Measurements from ENCODE around the gene AKR1E2.

The AKR1E2 gene

DNA sequence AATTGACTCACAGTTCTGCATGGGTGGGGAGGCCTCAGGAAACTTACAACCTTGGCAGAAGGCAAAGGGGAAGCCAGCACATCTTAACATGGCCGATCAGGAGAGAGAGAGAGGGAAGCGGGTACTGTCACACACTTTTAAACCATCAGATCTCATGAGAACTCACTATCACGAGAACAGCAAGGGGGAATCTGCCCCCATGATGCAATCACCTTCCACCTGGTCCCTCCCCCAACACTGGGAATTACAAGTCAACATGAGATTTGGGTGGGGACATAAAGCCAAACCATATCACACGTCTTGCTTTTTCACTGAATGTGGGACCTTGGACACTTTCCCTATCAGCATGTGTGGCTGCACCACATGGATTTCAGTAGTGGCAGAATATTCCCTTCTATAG is 9.0 kb upstream of the AKR1E2 start:
- Histone ChIP-seq H3K27ac (no peak overlapping the region), H3K36me3 (replicated peaks) (no peaks in the 10 kb centered on the region), H3K4me3 (ENCODE audit: low read depth, low read length) (no peak overlapping the region), H3K27me3 (replicated peaks) (no peaks in the 10 kb centered on the region)
- in situ Hi-C loops (cut with HindIII; ENCODE audit: low pct_ligation_motif_present, low sequenced_read_pairs), result no loop called here
- no peak for DNase-seq
- TF ChIP-seq, protein P1, sequence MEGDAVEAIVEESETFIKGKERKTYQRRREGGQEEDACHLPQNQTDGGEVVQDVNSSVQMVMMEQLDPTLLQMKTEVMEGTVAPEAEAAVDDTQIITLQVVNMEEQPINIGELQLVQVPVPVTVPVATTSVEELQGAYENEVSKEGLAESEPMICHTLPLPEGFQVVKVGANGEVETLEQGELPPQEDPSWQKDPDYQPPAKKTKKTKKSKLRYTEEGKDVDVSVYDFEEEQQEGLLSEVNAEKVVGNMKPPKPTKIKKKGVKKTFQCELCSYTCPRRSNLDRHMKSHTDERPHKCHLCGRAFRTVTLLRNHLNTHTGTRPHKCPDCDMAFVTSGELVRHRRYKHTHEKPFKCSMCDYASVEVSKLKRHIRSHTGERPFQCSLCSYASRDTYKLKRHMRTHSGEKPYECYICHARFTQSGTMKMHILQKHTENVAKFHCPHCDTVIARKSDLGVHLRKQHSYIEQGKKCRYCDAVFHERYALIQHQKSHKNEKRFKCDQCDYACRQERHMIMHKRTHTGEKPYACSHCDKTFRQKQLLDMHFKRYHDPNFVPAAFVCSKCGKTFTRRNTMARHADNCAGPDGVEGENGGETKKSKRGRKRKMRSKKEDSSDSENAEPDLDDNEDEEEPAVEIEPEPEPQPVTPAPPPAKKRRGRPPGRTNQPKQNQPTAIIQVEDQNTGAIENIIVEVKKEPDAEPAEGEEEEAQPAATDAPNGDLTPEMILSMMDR (IDR thresholded peaks at IDR 0.05; ENCODE audit: low read depth, low read length, missing control alignments), result no peak

DNA sequence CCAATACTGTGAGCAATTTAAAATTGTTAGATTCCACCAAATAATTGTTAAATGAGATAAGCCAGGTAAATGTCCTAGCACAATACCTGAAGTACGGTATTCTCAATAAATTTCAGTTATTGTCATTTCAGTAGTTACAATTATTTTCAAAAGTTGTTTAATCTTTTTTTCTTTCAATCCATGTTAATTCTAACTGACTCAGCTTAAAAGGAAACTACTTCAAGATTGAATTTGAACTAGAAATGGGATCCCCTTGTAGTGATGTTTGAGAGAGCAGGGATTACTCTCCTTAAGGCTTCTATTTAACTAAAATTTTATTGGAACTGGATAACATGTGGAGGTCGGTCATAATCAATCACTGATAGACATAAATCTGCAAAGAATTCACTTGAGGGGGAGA is 6.9 kb upstream of the AKR1E2 start:
- in situ Hi-C loops (cut with HindIII; ENCODE audit: low pct_ligation_motif_present, low sequenced_read_pairs), result no loop called here
- Histone ChIP-seq H3K36me3 (replicated peaks) (no peaks in the 10 kb centered on the region), H3K27ac (no peak overlapping the region), H3K4me3 (ENCODE audit: low read depth, low read length) (no peak overlapping the region), H3K27me3 (replicated peaks) (no peaks in the 10 kb centered on the region)
- DNase-seq, result no peak
- TF ChIP-seq, protein P1 (IDR thresholded peaks at IDR 0.05; ENCODE audit: low read depth, low read length, missing control alignments), result no peak

DNA sequence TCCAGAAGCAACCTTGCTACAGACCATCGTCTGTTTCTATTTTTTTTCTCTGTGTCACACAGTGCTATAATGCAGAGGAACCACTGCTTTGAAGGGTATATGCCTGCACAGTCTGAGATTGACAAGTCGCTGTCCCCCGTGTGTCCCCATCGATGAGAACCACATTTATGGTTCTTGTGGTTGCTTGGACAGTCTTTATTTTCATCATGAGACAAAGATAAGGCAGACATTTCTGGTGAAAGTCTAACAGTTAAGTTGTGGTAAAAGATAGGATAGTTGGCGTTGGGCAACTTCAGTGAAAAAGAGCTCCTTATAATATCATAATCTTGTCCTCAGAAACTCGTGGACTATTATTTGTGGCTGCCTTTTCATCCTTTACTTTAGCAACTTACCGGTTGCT is 6.3 kb upstream of the AKR1E2 start:
- no peak for DNase-seq
- in situ Hi-C loops (cut with HindIII; ENCODE audit: low pct_ligation_motif_present, low sequenced_read_pairs), result no loop called here
- no peak overlapping the region for H3K27ac ChIP-seq
- H3K36me3 ChIP-seq (replicated peaks), result no peaks in the 10 kb centered on the region
- no peak overlapping the region for H3K4me3 ChIP-seq (ENCODE audit: low read depth, low read length)
- no peaks in the 10 kb centered on the region for H3K27me3 ChIP-seq (replicated peaks)
- TF ChIP-seq, protein P1 (IDR thresholded peaks at IDR 0.05; ENCODE audit: low read depth, low read length, missing control alignments), result no peak

DNA sequence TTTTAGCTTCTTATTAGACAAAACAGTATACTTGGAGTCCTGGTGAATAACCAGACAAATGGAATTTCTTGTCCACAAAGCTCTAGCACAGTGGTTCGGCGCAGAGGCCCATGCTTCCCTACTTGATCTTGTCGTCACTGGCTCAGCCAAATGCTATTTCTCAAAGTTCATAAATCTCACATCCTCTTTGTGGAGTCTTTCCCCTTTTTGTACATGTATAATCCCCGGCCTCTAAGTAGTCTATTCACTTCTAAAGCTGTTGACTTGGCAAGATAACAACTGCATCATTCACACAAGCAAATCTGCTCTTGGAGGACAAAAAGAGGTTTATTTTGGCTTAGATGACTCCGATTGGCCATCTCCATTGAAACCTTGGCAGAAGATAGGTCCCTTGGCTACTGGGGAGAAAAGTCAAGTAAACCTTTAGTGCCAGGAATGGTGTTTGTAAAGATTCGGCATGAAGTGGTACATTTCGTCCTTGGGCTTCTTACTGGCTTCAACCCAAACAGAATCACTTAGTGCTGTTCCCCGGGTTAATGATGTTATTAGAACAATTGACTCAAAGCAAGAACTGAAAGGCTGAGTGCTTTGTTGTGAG is 5.1 kb upstream of the AKR1E2 start:
- Histone ChIP-seq H3K27me3 (replicated peaks) (no peaks in the 10 kb centered on the region), H3K27ac (no peak overlapping the region), H3K36me3 (replicated peaks) (no peaks in the 10 kb centered on the region), H3K4me3 (ENCODE audit: low read depth, low read length) (no peak overlapping the region)
- TF ChIP-seq, protein P1 (IDR thresholded peaks at IDR 0.05; ENCODE audit: low read depth, low read length, missing control alignments), result no peak
- in situ Hi-C loops (cut with HindIII; ENCODE audit: low pct_ligation_motif_present, low sequenced_read_pairs), result no loop called here
- DNase-seq, result no peak

DNA sequence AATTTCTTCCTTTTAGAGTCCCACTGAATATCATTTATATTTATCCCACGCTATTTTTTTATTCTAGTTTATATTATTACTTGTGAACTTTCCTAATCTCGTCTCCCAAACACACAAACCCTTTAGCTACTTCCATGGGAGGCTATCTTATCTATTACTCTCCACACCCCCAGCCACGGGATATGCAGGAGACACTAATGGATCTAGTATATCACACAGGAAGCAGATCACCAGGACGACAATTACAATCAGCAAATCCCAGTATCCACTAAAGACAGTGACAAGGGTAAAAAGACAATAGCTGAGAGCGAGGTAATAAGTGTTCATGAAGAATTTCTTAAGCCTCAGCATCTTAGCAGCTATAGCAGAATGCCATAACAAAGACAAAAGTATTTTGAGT is 3.8 kb upstream of the AKR1E2 start:
- in situ Hi-C loops (cut with HindIII; ENCODE audit: low pct_ligation_motif_present, low sequenced_read_pairs), result no loop called here
- H3K27ac ChIP-seq, result no peak overlapping the region
- H3K4me3 ChIP-seq (ENCODE audit: low read depth, low read length), result no peak overlapping the region
- no peaks in the 10 kb centered on the region for H3K27me3 ChIP-seq (replicated peaks)
- no peaks in the 10 kb centered on the region for H3K36me3 ChIP-seq (replicated peaks)
- TF ChIP-seq, protein P1 (IDR thresholded peaks at IDR 0.05; ENCODE audit: low read depth, low read length, missing control alignments), result no peak
- DNase-seq, result no peak

DNA sequence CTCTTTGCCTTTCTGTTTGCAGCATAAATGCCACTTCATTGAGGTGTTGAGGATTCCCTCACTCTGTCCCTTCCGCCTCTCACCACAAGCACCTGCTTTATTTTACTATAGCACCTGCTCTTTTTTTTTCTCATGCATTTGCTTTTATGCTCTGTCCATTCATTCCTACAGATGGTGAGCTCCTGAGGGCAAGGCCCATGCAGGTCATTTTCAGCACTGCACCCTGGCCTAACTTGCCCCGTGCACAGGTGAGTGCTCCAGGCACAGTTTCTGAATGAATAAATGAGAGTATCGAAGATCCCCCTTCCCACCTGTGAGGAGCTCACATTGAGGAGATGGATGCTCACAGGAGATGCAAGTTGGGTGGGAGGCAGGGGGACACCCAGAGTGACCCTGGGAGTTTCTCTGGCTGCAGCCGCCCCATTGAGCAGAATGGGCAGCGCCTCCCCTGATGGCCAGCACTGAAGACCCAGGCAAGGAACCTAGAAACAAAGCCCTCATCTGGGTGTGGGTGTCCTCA is 1.2 kb upstream of the AKR1E2 start:
- H3K4me3 ChIP-seq (ENCODE audit: low read depth, low read length), result no peak overlapping the region
- TF ChIP-seq, protein P1 (IDR thresholded peaks at IDR 0.05; ENCODE audit: low read depth, low read length, missing control alignments), result no peak
- in situ Hi-C loops (cut with HindIII; ENCODE audit: low pct_ligation_motif_present, low sequenced_read_pairs), result loop anchor here (25.0 kb wide), 1 partner anchor 562 kb away; no protein-coding TSS in a partner anchor
- H3K27me3 ChIP-seq (replicated peaks), result no peaks in the 10 kb centered on the region
- no peak for DNase-seq
- no peak overlapping the region for H3K27ac ChIP-seq
- H3K36me3 ChIP-seq (replicated peaks), result no peaks in the 10 kb centered on the region
